Osteoblast (primary cell): Measurements from ENCODE around the gene GFRA1. TPM values are rescaled to one million over a fixed set of nuclear protein-coding genes. Genes with fewer than 3 reads are reported as not detected.

ENCODE experiments used
- DNase-seq: peaks from one replicate; pipeline ENCODE4 v3.0.0; 2011; ENCODE audit warnings: low spot score, mixed read lengths; ENCODE audit not compliant: insufficient read length; ENCODE audit errors: missing footprints
- H2AFZ ChIP-seq: 2 replicates; pipeline ENCODE4 v1.6.0; 2011; ENCODE audit warnings: mild to moderate bottlenecking, low read length
- H3K27ac ChIP-seq: 2 replicates; pipeline ENCODE4 v1.5.1; 2011; ENCODE audit warnings: mild to moderate bottlenecking, low read depth, low read length, moderate library complexity
- H3K27me3 ChIP-seq: 2 replicates; pipeline ENCODE4 v1.6.0; 2012; ENCODE audit warnings: mild to moderate bottlenecking, control low read depth, inconsistent platforms, low read length, moderate library complexity; ENCODE audit not compliant: insufficient read depth
- H3K36me3 ChIP-seq: 2 replicates; pipeline ENCODE4 v1.5.1; 2011; ENCODE audit warnings: mild to moderate bottlenecking, low read length, control low read depth, moderate library complexity; ENCODE audit not compliant: insufficient read depth
- H3K4me1 ChIP-seq: 2 replicates; pipeline ENCODE4 v1.5.1; 2011; ENCODE audit warnings: mild to moderate bottlenecking, low read length, control low read depth, moderate library complexity; ENCODE audit not compliant: insufficient read depth
- H3K4me2 ChIP-seq: 2 replicates; pipeline ENCODE4 v1.6.0; 2011; ENCODE audit warnings: mild to moderate bottlenecking, low read length; ENCODE audit not compliant: insufficient read depth
- H3K4me3 ChIP-seq: fragments of 200-600 bp; sonication (generic); 3 replicates; pipeline ENCODE4 v1.5.1; 2012; ENCODE audit warnings: mild to moderate bottlenecking, low read length, inconsistent platforms; ENCODE audit not compliant: insufficient read depth
- H3K79me2 ChIP-seq: 2 replicates; pipeline ENCODE4 v1.6.0; 2012; ENCODE audit warnings: mild to moderate bottlenecking, low read length, control low read depth, inconsistent platforms; ENCODE audit not compliant: insufficient read depth
- H3K9me3 ChIP-seq: 2 replicates; pipeline ENCODE4 v1.5.1; 2011; ENCODE audit warnings: low read depth, low read length, control low read depth
- H4K20me1 ChIP-seq: 2 replicates; pipeline ENCODE4 v1.6.0; 2012; ENCODE audit warnings: mild to moderate bottlenecking, low read length, control low read depth; ENCODE audit not compliant: insufficient read depth
- CTCF ChIP-seq: IDR thresholded peaks from 2 replicates; pipeline ENCODE4 v1.5.1; 2011; ENCODE audit warnings: mild to moderate bottlenecking, low read depth, low read length, moderate library complexity; ENCODE audit errors: extremely low read depth
- total RNA-seq: library from RNA; depleted of rRNA; stranded (reverse); fragments of >200 nt; gene quantifications from 2 replicates; pipeline ENCODE4 v1.2.3, GENCODE V29; 2012

Gene GFRA1
- total RNA-seq, 1 donor = 76.0 TPM

- Histone ChIP-seq H3K4me1 (no peaks in the 10 kb centered on the region), H3K79me2 (no peaks in the 10 kb centered on the region), H3K4me2 (no peak overlapping the region), H3K27ac (no peak overlapping the region), H3K4me3 (no peak overlapping the region), H3K27me3 (no peaks in the 10 kb centered on the region), H3K36me3 (no peaks in the 10 kb centered on the region), H4K20me1 (no peaks in the 10 kb centered on the region), H3K9me3 (no peaks in the 10 kb centered on the region), H2AFZ (no peak overlapping the region)
- TF ChIP-seq CTCF = no peak
- DNase-seq = no peak
Measured at GRCh38 chr10:116163333-116164131, 109.5 kb downstream of the GFRA1 start.

GRCh38 chr10:116162851-116163250 is 110.2 kb downstream of the GFRA1 start:
- Histone ChIP-seq H3K36me3 (no peaks in the 10 kb centered on the region), H3K27me3 (no peaks in the 10 kb centered on the region), H3K4me1 (no peaks in the 10 kb centered on the region), H3K27ac (no peak overlapping the region), H3K4me3 (no peak overlapping the region), H4K20me1 (no peaks in the 10 kb centered on the region), H3K79me2 (no peaks in the 10 kb centered on the region), H3K4me2 (no peak overlapping the region), H2AFZ (no peak overlapping the region), H3K9me3 (no peaks in the 10 kb centered on the region)
- no peak for TF ChIP-seq CTCF
- peak; percentile 59 for DNase-seq

- H3K4me3 ChIP-seq = no peak overlapping the region
- DNase-seq = no peak
- H3K9me3 ChIP-seq = no peaks in the 10 kb centered on the region
- H3K27ac ChIP-seq = no peak overlapping the region
- no peaks in the 10 kb centered on the region for H3K79me2 ChIP-seq
- no peaks in the 10 kb centered on the region for H3K27me3 ChIP-seq
- H2AFZ ChIP-seq = no peak overlapping the region
- no peak overlapping the region for H3K4me2 ChIP-seq
- H4K20me1 ChIP-seq = no peaks in the 10 kb centered on the region
- H3K4me1 ChIP-seq = no peaks in the 10 kb centered on the region
- TF ChIP-seq CTCF = no peak
- H3K36me3 ChIP-seq = no peaks in the 10 kb centered on the region
Measured at GRCh38 chr10:116160271-116160670, 112.7 kb downstream of the GFRA1 start.

DNA sequence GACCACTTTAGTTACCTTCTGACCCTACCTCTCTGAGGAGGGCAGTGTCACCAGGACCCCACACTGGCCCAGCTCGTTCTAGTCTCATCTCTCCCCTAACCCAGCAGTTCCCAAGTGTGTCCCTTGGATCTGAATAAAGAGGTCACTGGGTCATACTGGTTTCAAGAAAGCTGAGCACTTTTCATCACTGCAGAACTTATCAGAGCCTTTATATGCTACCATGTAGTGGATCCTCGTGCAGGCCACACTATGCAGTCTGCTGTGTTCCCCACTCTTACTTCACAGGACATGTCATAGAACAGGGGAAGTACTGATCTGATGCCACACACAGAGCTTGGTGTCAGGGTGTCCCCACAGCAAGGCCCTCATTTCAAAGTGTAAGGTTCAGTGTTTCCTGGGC is 113.8 kb downstream of the GFRA1 start:
- H3K27ac ChIP-seq = no peak overlapping the region
- no peak overlapping the region for H3K4me3 ChIP-seq
- H3K4me1 ChIP-seq = no peaks in the 10 kb centered on the region
- no peak for TF ChIP-seq CTCF
- H3K36me3 ChIP-seq = no peaks in the 10 kb centered on the region
- H4K20me1 ChIP-seq = no peaks in the 10 kb centered on the region
- no peaks in the 10 kb centered on the region for H3K79me2 ChIP-seq
- DNase-seq = no peak
- no peak overlapping the region for H3K4me2 ChIP-seq
- H2AFZ ChIP-seq = no peak overlapping the region
- H3K9me3 ChIP-seq = no peaks in the 10 kb centered on the region
- H3K27me3 ChIP-seq = no peaks in the 10 kb centered on the region
